ENCODE measurements around the gene CLCF1. TPM values are rescaled to one million over a fixed set of nuclear protein-coding genes. Genes with fewer than 3 reads are reported as not detected.

CLCF1 gene
- total and polyA plus RNA-seq, 7 donors: 0.92 to 49.8 (median 4.3) TPM

GRCh38 chr11:67365736-67366444 is 7.5 kb downstream of the CLCF1 start:
- WGBS, 2 donors: 69 to 79% methylated on average over 14 of the region's 14 CpGs
- Histone ChIP-seq H3K9me3 (no peaks in the 10 kb centered on the region), H3K27ac (peak overlapping the region; percentile 71 to 100 (median 86)), H3K4me3 (peak overlapping the region in 1 of 4 donors; percentile 16), H3K27me3 (no peaks in the 10 kb centered on the region), H3K4me1 (peaks cover 0 to 62% (median 58%) of the 10 kb centered on the region in 4 donors), H3K36me3 (peaks cover 0 to 15% (median 0%) of the 10 kb centered on the region in 4 donors)
- intact Hi-C loops (cut with DNase I): no loop called here
- no peak for DNase-seq
- TF ChIP-seq CTCF (IDR thresholded peaks at IDR 0.05): no peak
- TF ChIP-seq EP300 (IDR thresholded peaks at IDR 0.05): no peak
- no peak for TF ChIP-seq POLR2A (IDR thresholded peaks at IDR 0.05)
- TF ChIP-seq POLR2AphosphoS5 (IDR thresholded peaks at IDR 0.05): peak in 1 of 4 donors; percentile 6

DNA sequence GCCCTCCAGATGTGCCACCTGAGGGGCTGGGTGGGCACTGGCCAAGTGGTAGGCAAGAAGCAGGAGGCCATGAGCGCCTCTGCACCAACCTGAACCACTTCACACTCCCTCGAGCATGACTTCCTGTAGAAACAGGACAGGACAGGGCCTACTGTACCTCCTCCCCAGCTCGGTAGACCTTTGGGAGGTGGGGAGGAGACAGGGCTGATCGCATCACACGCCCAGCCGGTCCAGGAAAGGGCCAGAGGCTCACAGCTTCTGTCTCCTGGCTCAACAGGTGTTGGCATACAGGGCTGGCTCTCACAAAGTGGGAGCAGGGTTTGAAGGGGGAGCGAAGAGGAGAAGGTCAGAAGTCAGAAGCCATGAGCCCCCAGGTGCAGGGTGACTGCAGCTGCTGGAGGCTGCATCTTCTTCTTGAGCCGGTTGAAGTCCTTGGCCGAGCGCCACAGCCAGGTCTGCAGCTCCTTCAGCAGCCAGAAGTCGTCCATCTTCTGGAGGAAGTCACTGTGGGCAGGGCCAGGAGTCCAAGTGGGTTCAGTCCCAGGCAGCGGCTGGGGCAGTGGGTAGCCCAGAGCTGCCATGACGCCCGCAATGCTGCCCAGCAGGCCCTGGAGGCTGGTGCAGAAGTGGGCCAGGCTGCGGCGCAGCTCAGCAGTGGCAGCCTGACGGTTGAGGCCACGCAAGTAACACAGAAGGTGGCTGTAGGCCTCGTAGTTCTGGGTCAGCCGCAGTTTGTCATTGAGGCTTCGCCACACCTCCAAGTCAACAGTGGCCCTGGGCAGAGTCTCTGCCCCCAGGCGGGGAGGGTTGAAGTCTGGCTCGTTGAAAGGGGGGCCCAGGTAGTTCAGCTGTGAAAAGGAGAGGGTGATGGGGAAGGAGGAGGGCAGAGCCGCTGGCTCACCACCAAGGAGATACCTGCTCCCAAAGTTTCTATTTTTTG is 8.3 kb downstream of the CLCF1 start:
- Histone ChIP-seq H3K36me3 (peaks cover 0 to 15% (median 0%) of the 10 kb centered on the region in 4 donors), H3K27me3 (no peaks in the 10 kb centered on the region), H3K4me1 (peaks cover 0 to 53% (median 49%) of the 10 kb centered on the region in 4 donors), H3K9me3 (no peaks in the 10 kb centered on the region), H3K4me3 (no peak overlapping the region), H3K27ac (peak overlapping the region; percentile 71 to 100 (median 86))
- WGBS, 2 donors: 76 to 87% methylated on average over 24 of the region's 24 CpGs
- no peak for DNase-seq
- intact Hi-C loops (cut with DNase I): no loop called here
- TF ChIP-seq POLR2A (IDR thresholded peaks at IDR 0.05) (no peak), POLR2AphosphoS5 (IDR thresholded peaks at IDR 0.05) (no peak), EP300 (IDR thresholded peaks at IDR 0.05) (no peak), CTCF (IDR thresholded peaks at IDR 0.05) (no peak)

DNA sequence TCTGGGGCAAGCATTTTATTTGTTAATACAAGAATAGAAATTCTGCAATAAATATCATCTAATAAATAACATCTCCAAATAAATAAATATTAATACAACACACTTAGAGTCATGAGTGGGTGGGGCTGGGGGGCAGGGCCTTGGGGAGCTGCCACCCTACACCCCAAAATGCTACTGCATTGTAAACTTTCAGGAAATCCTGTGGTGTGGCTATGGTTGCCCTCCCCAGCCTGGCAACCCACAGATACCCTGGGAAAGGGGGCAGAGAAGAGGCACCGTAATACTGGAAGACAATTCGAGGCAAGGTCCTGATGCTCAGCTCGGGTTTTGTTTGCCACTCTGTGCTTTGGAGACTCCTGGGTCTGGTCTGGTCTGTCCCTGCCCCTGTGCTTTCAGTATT is 9.2 kb downstream of the CLCF1 start:
- no peak overlapping the region for H3K4me3 ChIP-seq
- no peak for DNase-seq
- no peaks in the 10 kb centered on the region for H3K9me3 ChIP-seq
- peaks cover 0 to 15% (median 0%) of the 10 kb centered on the region in 4 donors for H3K36me3 ChIP-seq
- no peaks in the 10 kb centered on the region for H3K27me3 ChIP-seq
- H3K4me1 ChIP-seq: peaks cover 0 to 45% (median 41%) of the 10 kb centered on the region in 4 donors
- no peak overlapping the region for H3K27ac ChIP-seq
- TF ChIP-seq POLR2A (IDR thresholded peaks at IDR 0.05) (no peak), CTCF (IDR thresholded peaks at IDR 0.05) (no peak)
- 73 to 93% methylated on average over 3 of the region's 3 CpGs for WGBS, 2 donors
- intact Hi-C loops (cut with DNase I): no loop called here

DNA sequence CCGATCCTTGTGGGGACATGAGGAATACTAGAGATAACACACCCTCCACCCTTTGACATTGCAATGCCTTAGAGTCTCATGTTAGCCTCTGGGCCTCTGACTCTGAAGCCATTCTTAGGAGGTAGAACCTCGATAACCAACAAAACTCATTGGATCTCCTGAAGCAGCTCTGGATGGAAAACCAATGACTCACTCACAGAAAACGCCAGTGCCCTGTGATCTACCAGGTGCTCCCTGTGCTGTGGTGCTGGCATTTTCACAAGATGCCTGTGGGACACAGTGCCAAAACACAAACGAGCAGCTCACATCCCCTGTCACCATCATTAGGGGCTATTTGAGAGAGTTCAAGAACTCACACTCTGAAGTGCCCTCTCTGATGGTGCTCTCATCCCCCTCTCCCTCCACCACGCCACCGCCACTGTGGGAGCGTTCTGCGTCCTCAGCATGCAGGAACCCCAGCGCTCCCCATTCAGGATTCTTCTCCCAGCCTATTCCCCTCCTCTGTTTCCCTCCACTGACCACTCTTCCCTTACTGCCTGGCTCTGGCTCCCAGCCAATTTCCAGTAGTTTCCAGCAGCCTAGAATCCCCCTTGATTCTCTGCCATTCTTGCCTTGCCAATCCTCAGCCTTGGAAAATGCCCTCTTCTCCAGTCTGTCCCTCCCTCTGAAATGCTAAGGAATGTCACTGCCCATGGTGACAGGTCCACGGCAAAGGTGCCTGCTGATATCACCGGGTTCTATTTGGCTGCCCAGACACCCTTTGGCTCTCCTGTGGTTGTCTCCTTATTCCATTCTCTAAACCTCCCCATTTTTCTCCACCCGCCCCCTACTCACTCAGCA is 15.3 kb downstream of the CLCF1 start:
- intact Hi-C loops (cut with DNase I): loop anchor here (1.0 kb wide), 1 partner anchor 24 kb away; no protein-coding TSS in a partner anchor
- DNase-seq: no peak
- WGBS, 2 donors: 86 to 89% methylated on average over 12 of the region's 12 CpGs
- Histone ChIP-seq H3K4me3 (no peak overlapping the region), H3K4me1 (peaks cover 0 to 52% (median 50%) of the 10 kb centered on the region in 4 donors), H3K27ac (peak overlapping the region; percentile 95 to 100 (median 98)), H3K36me3 (no peaks in the 10 kb centered on the region), H3K9me3 (no peaks in the 10 kb centered on the region), H3K27me3 (no peaks in the 10 kb centered on the region)
- TF ChIP-seq POLR2AphosphoS5 (IDR thresholded peaks at IDR 0.05) (no peak), POLR2A (IDR thresholded peaks at IDR 0.05) (no peak), EP300 (IDR thresholded peaks at IDR 0.05) (no peak), CTCF (IDR thresholded peaks at IDR 0.05) (no peak)
